ENCODE results near the gene SCGB1C2. TPM values are rescaled to one million over a fixed set of nuclear protein-coding genes. Genes with fewer than 3 reads are reported as not detected.
"Not testable (repeated sequence)": the region's sequence is repeated elsewhere in the genome, so short reads cannot be mapped to it uniquely, and the experiment has no call there.

The SCGB1C2 gene
- total RNA-seq, 1 donor, result not detected

- peak; percentile 47 for DNase-seq (ENCODE audit: low read depth)
- H3K4me3 ChIP-seq (ENCODE audit: low read depth, low read length), result no peak overlapping the region
- TF ChIP-seq, protein P1, sequence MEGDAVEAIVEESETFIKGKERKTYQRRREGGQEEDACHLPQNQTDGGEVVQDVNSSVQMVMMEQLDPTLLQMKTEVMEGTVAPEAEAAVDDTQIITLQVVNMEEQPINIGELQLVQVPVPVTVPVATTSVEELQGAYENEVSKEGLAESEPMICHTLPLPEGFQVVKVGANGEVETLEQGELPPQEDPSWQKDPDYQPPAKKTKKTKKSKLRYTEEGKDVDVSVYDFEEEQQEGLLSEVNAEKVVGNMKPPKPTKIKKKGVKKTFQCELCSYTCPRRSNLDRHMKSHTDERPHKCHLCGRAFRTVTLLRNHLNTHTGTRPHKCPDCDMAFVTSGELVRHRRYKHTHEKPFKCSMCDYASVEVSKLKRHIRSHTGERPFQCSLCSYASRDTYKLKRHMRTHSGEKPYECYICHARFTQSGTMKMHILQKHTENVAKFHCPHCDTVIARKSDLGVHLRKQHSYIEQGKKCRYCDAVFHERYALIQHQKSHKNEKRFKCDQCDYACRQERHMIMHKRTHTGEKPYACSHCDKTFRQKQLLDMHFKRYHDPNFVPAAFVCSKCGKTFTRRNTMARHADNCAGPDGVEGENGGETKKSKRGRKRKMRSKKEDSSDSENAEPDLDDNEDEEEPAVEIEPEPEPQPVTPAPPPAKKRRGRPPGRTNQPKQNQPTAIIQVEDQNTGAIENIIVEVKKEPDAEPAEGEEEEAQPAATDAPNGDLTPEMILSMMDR (IDR thresholded peaks at IDR 0.05; ENCODE audit: insufficient read depth, low read depth, low read length), result peak; percentile 63
Observed at GRCh38 chr17:164303-165235, 27.2 kb downstream of the SCGB1C2 start.

- TF ChIP-seq, protein P1 (IDR thresholded peaks at IDR 0.05; ENCODE audit: insufficient read depth, low read depth, low read length), result no peak
- H3K4me3 ChIP-seq (ENCODE audit: low read depth, low read length), result no peak overlapping the region
- no peak for DNase-seq (ENCODE audit: low read depth)
Observed at GRCh38 chr17:165939-166338, 28.6 kb downstream of the SCGB1C2 start.

DNA sequence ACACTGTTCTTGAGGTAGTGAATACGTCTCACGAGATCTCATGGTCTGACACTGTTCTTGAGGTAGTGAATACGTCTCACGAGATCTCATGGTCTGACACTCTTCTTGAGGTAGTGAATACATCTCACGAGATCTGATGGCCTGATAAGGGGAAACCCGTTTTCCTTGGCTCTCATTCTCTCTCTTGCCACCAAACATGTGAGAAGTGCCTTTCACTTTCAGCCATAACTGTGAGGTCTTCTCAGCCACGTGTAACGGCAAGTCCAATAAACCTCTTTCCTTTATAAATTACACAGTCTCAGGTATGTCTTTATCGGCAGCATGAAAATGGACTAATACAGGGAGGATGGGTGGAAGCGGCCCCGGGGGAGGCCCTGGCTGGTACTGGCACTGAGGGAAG is 31.2 kb downstream of the SCGB1C2 start:
- DNase-seq (ENCODE audit: low read depth); H3K4me3 ChIP-seq (ENCODE audit: low read depth, low read length): not testable (repeated sequence)

- no peak for DNase-seq (ENCODE audit: low read depth)
- H3K4me3 ChIP-seq (ENCODE audit: low read depth, low read length), result no peak overlapping the region
- TF ChIP-seq, protein P1 (IDR thresholded peaks at IDR 0.05; ENCODE audit: insufficient read depth, low read depth, low read length), result no peak
Observed at GRCh38 chr17:170130-170670, 32.8 kb downstream of the SCGB1C2 start.

DNA sequence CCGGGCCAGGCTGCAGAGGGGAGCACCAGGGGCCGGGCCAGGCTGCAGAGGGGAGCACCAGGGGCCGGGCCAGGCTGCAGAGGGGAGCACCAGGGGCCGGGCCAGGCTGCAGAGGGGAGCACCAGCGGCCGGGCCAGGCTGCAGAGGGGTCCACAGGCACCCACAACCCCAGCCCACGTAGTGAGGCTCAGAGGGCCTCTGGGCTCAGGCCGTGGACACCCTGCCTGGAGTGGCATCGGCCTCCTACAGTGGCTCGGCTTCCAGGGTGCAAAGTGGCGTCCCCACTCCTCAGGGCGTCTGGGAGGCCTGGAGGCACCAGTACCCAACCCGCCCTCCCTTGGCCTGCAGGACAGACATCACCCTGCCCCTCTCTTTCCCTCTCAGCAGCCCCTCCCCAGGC is 34.5 kb downstream of the SCGB1C2 start:
- H3K4me3 ChIP-seq (ENCODE audit: low read depth, low read length), result no peak overlapping the region
- TF ChIP-seq, protein P1 (IDR thresholded peaks at IDR 0.05; ENCODE audit: insufficient read depth, low read depth, low read length), result no peak
- no peak for DNase-seq (ENCODE audit: low read depth)

- H3K4me3 ChIP-seq (ENCODE audit: low read depth, low read length), result no peak overlapping the region
- DNase-seq (ENCODE audit: low read depth), result no peak
- TF ChIP-seq, protein P1 (IDR thresholded peaks at IDR 0.05; ENCODE audit: insufficient read depth, low read depth, low read length), result no peak
Observed at GRCh38 chr17:172401-172800, 35.0 kb downstream of the SCGB1C2 start.

DNA sequence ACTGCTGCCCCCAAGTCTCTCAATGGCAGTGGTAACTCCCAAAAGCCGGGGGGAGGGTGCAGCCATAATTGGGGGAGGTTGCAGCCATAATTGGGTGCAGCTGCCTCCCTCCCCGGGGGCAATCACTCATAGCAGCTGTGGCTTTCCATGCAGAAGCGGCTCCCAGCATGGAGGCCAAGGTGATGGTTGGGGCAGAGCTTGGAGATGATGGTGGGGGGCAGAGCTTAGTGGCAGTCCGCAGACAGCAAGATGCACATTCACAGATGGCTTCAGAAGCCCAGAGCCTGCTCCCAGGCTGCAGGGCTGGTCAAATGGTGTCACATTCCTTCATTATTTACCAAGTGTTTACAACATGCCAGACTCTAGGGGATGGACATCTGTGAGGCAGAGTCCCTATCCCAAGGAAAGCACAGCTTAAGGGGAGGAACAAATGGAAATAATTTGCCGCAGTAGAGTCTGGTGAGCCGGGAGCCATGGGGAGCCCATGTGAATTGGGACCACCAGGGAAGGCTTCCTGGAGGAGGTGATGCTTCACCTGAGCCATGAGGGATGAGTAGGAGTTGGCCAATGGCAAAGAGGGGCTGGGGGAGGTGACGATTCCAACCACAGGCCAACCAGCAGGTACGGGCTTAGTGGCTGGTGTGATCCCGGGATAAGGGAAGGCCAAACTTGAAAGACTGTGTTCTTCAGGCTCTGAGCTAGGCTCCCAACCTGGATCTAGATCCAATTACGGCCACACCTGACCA is 36.0 kb downstream of the SCGB1C2 start:
- TF ChIP-seq, protein P1 (IDR thresholded peaks at IDR 0.05; ENCODE audit: insufficient read depth, low read depth, low read length), result no peak
- DNase-seq (ENCODE audit: low read depth), result no peak
- no peak overlapping the region for H3K4me3 ChIP-seq (ENCODE audit: low read depth, low read length)

All from fibroblast of villous mesenchyme (primary cell).